PC-9 (cell line): ENCODE data around the gene NTM. TPM values are rescaled to one million over a fixed set of nuclear protein-coding genes. Genes with fewer than 3 reads are reported as not detected.

Experiments used
- BruUV-seq: library from RNA; stranded (reverse); fragments of 400-500 nt; replicated peaks from 2 replicates; lab custom pipeline; 2021; lab: Mats Ljungman, UMichigan
- CTCF ChIA-PET: fragments of 300-600 bp; sonication (Branson Sonifier 250); formaldehyde crosslinking; loops from one replicate; lab custom pipeline; 2022; ENCODE audit warnings: antibody characterized with exemption; lab: Charles Lee
- POLR2A ChIA-PET: fragments of 300-600 bp; sonication (Branson Sonifier 250); formaldehyde crosslinking; loops from one replicate; lab custom pipeline; 2022; ENCODE audit warnings: antibody characterized with exemption; ENCODE audit not compliant: unreplicated experiment; lab: Charles Lee
- DNase-seq, 2 experiments: peaks; one replicate each; pipeline versions ENCODE4 v3.0.0 to v3.0.0-alpha.2; 2015 to 2022; ENCODE audit warnings: mixed read lengths in 1 of 2
- H2AFZ ChIP-seq: fragments of 200-600 bp; sonication (generic); 2 replicates; pipeline ENCODE4 v1.8.1; 2017; ENCODE audit warnings: antibody characterized with exemption
- H3F3A ChIP-seq: fragments of 200-600 bp; sonication (generic); 2 replicates; pipeline ENCODE4 v1.8.1; 2017; ENCODE audit warnings: antibody characterized with exemption, mild to moderate bottlenecking, low read depth; ENCODE audit not compliant: insufficient read depth
- H3K27ac ChIP-seq: fragments of 200-600 bp; sonication (generic); 2 replicates; pipeline ENCODE4 v1.6.1; 2016; ENCODE audit warnings: mixed run types
- H3K27me3 ChIP-seq: fragments of 200-600 bp; sonication (generic); 2 replicates; pipeline ENCODE4 v1.6.1; 2016; ENCODE audit warnings: low read depth, mixed run types; ENCODE audit not compliant: insufficient read depth
- H3K36me3 ChIP-seq: fragments of 200-600 bp; sonication (generic); 2 replicates; pipeline ENCODE4 v1.6.1; 2016; ENCODE audit warnings: low read depth, mixed run types
- H3K4me1 ChIP-seq: fragments of 200-600 bp; sonication (generic); replicated peaks from 2 replicates; pipeline ENCODE4 v1.6.1; 2016; ENCODE audit warnings: mixed run types; ENCODE audit not compliant: insufficient read depth
- H3K4me2 ChIP-seq: fragments of 200-600 bp; sonication (generic); 2 replicates; pipeline ENCODE4 v1.6.1; 2017; ENCODE audit warnings: mixed run types
- H3K4me3 ChIP-seq: fragments of 200-600 bp; sonication (generic); 2 replicates; pipeline ENCODE4 v1.6.1; 2016; ENCODE audit warnings: mixed run types
- H3K79me2 ChIP-seq: fragments of 200-600 bp; sonication (generic); 2 replicates; pipeline ENCODE4 v1.6.1; 2017; ENCODE audit warnings: low read depth, mixed run types
- H3K9me2 ChIP-seq: fragments of 200-600 bp; sonication (generic); 2 replicates; pipeline ENCODE4 v1.8.1; 2017; ENCODE audit warnings: mild to moderate bottlenecking; ENCODE audit not compliant: insufficient read depth
- H3K9me3 ChIP-seq: fragments of 200-600 bp; sonication (generic); 2 replicates; pipeline ENCODE4 v1.8.1; 2016; ENCODE audit warnings: low read depth; ENCODE audit not compliant: insufficient read depth
- H4K20me1 ChIP-seq: fragments of 200-600 bp; sonication (generic); 2 replicates; pipeline ENCODE4 v1.8.1; 2017; ENCODE audit not compliant: insufficient read depth
- EZH2 ChIP-seq: fragments of 200-600 bp; sonication (generic); IDR thresholded peaks from 2 replicates; pipeline ENCODE4 v1.8.0; 2017; ENCODE audit warnings: antibody characterized with exemption, low read depth
- intact Hi-C: fragments of 100-400 bp; cut with micrococcal nuclease; formaldehyde crosslinking; loops from one replicate; pipeline ENCODE4 v1.10.0; 2022; ENCODE audit not compliant: unreplicated experiment
- total RNA-seq: library from RNA; stranded (reverse); gene quantifications from 2 replicates; pipeline ENCODE4 v1.2.3, GENCODE V29; 2021
- TF ChIP-seq, protein P1 (sequence below): fragments of 200-600 bp; sonication (generic); conservative IDR thresholded peaks from 2 replicates; pipeline ENCODE4 v1.6.1; 2017; ENCODE audit warnings: mixed run types, antibody characterized with exemption, mild to moderate bottlenecking, moderate library complexity

Gene NTM
- total RNA-seq, 1 experiment from 2014 or later = not detected

DNA sequence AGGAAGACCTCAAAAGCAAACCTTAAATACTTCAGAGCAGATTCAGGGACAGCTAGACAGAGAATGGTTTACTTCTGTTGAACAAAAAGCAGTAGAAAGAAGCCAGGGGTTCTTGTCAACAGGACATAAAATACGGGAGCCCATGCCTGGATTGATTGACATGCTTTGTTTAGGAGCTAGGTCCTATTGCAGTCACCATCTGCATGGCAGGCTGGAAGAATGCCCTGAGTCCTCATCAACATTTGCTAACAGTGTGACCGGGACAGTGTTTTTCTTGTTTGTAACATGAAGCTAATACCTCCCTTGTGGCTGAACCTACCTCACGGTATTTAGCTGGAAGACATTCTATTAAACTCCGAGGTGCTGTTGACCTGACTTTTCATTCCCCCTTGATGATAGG, 225.4 kb downstream of the NTM start:
- Histone ChIP-seq H2AFZ (no peak overlapping the region), H3K9me3 (no peaks in the 10 kb centered on the region), H3K4me2 (no peak overlapping the region), H3K79me2 (no peaks in the 10 kb centered on the region), H3K4me3 (no peak overlapping the region), H3K27me3 (peaks cover 59% of the 10 kb centered on the region), H3F3A (no peaks in the 10 kb centered on the region), H3K4me1 (no peaks in the 10 kb centered on the region), H3K27ac (no peak overlapping the region), H3K36me3 (no peaks in the 10 kb centered on the region), H4K20me1 (no peaks in the 10 kb centered on the region), H3K9me2 (no peaks in the 10 kb centered on the region)
- intact Hi-C loops = no loop called here
- DNase-seq = no peak
- CTCF ChIA-PET = no interaction called here
- TF ChIP-seq, protein P1, sequence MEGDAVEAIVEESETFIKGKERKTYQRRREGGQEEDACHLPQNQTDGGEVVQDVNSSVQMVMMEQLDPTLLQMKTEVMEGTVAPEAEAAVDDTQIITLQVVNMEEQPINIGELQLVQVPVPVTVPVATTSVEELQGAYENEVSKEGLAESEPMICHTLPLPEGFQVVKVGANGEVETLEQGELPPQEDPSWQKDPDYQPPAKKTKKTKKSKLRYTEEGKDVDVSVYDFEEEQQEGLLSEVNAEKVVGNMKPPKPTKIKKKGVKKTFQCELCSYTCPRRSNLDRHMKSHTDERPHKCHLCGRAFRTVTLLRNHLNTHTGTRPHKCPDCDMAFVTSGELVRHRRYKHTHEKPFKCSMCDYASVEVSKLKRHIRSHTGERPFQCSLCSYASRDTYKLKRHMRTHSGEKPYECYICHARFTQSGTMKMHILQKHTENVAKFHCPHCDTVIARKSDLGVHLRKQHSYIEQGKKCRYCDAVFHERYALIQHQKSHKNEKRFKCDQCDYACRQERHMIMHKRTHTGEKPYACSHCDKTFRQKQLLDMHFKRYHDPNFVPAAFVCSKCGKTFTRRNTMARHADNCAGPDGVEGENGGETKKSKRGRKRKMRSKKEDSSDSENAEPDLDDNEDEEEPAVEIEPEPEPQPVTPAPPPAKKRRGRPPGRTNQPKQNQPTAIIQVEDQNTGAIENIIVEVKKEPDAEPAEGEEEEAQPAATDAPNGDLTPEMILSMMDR = no peak
- TF ChIP-seq EZH2 = no peak
- POLR2A ChIA-PET = no interaction called here
- BruUV-seq = no TSS peak

DNA sequence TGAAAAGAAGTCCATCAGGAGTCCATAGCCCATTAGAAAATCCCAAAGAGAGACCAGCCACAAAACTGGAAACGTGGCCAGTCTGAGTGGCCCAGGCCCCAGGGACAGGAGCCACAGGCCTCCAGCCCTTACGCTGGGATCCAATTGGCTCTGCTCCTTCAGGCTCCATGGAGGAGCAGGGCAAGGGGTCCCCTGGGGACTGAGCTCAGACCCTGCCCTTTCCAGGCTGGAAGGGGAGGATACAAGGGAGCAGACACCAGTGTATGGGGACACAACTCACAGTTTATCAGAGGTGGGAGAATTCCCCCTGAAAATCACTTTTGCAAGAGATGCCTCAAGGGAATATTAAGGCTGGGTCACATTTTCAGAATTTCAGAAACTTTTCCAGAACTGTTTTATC, 227.5 kb downstream of the NTM start:
- H4K20me1 ChIP-seq = no peaks in the 10 kb centered on the region
- no peaks in the 10 kb centered on the region for H3K79me2 ChIP-seq
- peaks cover 60% of the 10 kb centered on the region for H3K27me3 ChIP-seq
- H3K9me2 ChIP-seq = no peaks in the 10 kb centered on the region
- no peak overlapping the region for H3K4me3 ChIP-seq
- H3K36me3 ChIP-seq = no peaks in the 10 kb centered on the region
- no peaks in the 10 kb centered on the region for H3F3A ChIP-seq
- no peaks in the 10 kb centered on the region for H3K4me1 ChIP-seq
- no peaks in the 10 kb centered on the region for H3K9me3 ChIP-seq
- TF ChIP-seq, protein P1 = no peak
- no peak for TF ChIP-seq EZH2
- BruUV-seq = no TSS peak
- POLR2A ChIA-PET = no interaction called here
- CTCF ChIA-PET = no interaction called here
- no peak overlapping the region for H2AFZ ChIP-seq
- no peak overlapping the region for H3K4me2 ChIP-seq
- no peak overlapping the region for H3K27ac ChIP-seq
- intact Hi-C loops = no loop called here
- no peak for DNase-seq

DNA sequence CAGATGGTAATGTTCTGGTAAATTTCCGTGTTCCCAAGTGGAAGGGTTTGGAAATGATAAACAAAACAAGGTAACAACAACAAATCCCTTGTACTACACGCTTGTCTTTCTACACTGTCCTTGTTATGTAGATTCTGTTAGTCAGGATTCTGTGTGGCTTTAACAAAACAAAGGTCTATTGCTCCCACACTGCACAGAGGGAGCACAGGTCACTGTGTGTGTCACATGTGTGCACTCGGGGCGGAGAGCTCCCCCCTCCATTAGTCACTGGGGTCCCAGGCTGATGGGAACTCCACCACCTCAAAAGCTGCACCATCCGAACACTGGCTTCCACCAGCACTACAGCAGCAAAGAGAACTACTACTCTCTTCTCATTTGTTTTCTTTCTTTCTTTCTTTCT, 227.9 kb downstream of the NTM start:
- Histone ChIP-seq H3K4me3 (no peak overlapping the region), H3K9me3 (no peaks in the 10 kb centered on the region), H3K9me2 (no peaks in the 10 kb centered on the region), H2AFZ (no peak overlapping the region), H3K36me3 (no peaks in the 10 kb centered on the region), H3K4me1 (no peaks in the 10 kb centered on the region), H4K20me1 (no peaks in the 10 kb centered on the region), H3K27me3 (peaks cover 60% of the 10 kb centered on the region), H3F3A (no peaks in the 10 kb centered on the region), H3K4me2 (no peak overlapping the region), H3K79me2 (no peaks in the 10 kb centered on the region), H3K27ac (no peak overlapping the region)
- POLR2A ChIA-PET = no interaction called here
- CTCF ChIA-PET = no interaction called here
- no TSS peak for BruUV-seq
- intact Hi-C loops = no loop called here
- no peak for TF ChIP-seq EZH2
- TF ChIP-seq, protein P1 = no peak
- peak in 1 of 2 experiments; percentile 28 for DNase-seq
